SK-N-SH (cell line): Measurements from ENCODE around the gene PRKCQ. TPM values are rescaled to one million over a fixed set of nuclear protein-coding genes. Genes with fewer than 3 reads are reported as not detected.

Source experiments
- CTCF ChIA-PET: fragments of 300-600, 350-600 bp; formaldehyde crosslinking; extraction: SDS; loops from one replicate; lab custom pipeline; 2021; lab: Yijun Ruan, JAX
- POLR2A ChIA-PET: fragments of 350-600 bp; sonication (Branson Sonifier 250); formaldehyde crosslinking; extraction: SDS; loops from one replicate; lab custom pipeline; 2020; ENCODE audit warnings: antibody characterized with exemption, inconsistent platforms; lab: Yijun Ruan, JAX
- DNase-seq: peaks from one replicate; pipeline ENCODE4 v3.0.0; 2012
- H2AFZ ChIP-seq: fragments of 200-600 bp; sonication (generic); 2 replicates; pipeline ENCODE4 v1.8.1; 2016; ENCODE audit warnings: antibody characterized with exemption, mild to moderate bottlenecking, low read depth
- H3F3A ChIP-seq: fragments of 200-600 bp; sonication (generic); replicated peaks from 2 replicates; pipeline ENCODE3; 2016; ENCODE audit warnings: antibody characterized with exemption, mild to moderate bottlenecking; ENCODE audit not compliant: insufficient read depth
- H3K27ac ChIP-seq, 2 experiments: fragments of 200-500 bp in 1 of 2; fragments of 200-600 bp in 1 of 2; sonication (Bioruptor generic) in 1 of 2; sonication (generic), shearing (Covaris generic) in 1 of 2; 2 replicates each; pipeline versions ENCODE4 v1.5.1 to v1.6.1; 2014 to 2016; ENCODE audit warnings: low read depth in 2 of 2, inconsistent platforms in 1 of 2, low read length in 1 of 2, mild to moderate bottlenecking in 1 of 2, mixed read lengths in 1 of 2
- H3K27me3 ChIP-seq: fragments of 200-600 bp; sonication (generic), shearing (Covaris generic); 2 replicates; pipeline ENCODE4 v1.6.1; 2016; ENCODE audit warnings: mixed run types; ENCODE audit not compliant: insufficient read depth
- H3K36me3 ChIP-seq, 2 experiments: fragments of 200-500 bp in 1 of 2; fragments of 200-600 bp in 1 of 2; sonication (Bioruptor generic) in 1 of 2; sonication (generic) in 1 of 2; replicated peaks in 1 of 2; 2 replicates each; pipeline versions ENCODE3 to v1.5.1; 2014 to 2016; ENCODE audit warnings: low read length in 1 of 2, mild to moderate bottlenecking in 1 of 2; ENCODE audit not compliant: insufficient read depth in 2 of 2, control insufficient read depth in 1 of 2
- H3K4me1 ChIP-seq, 2 experiments: fragments of 200-500 bp in 1 of 2; fragments of 200-600 bp in 1 of 2; sonication (Bioruptor generic) in 1 of 2; sonication (generic), shearing (Covaris generic) in 1 of 2; 2 replicates each; pipeline versions ENCODE4 v1.5.1 to v1.6.1; 2014 to 2016; ENCODE audit warnings: low read depth in 1 of 2, low read length in 1 of 2, mixed run types in 1 of 2; ENCODE audit not compliant: insufficient read depth in 2 of 2, control insufficient read depth in 1 of 2
- H3K4me2 ChIP-seq: fragments of 200-600 bp; sonication (generic), shearing (Covaris generic); 2 replicates; pipeline ENCODE4 v1.6.1; 2017; ENCODE audit warnings: mixed run types
- H3K4me3 ChIP-seq, 2 experiments: fragments of 200-500 bp in 1 of 2; fragments of 200-600 bp in 1 of 2; sonication (Bioruptor generic) in 1 of 2; sonication (generic), shearing (Covaris generic) in 1 of 2; 2 replicates each; pipeline versions ENCODE4 v1.5.1 to v1.8.1; 2014 to 2016; ENCODE audit warnings: low read depth in 2 of 2, inconsistent platforms in 1 of 2, low read length in 1 of 2, mild to moderate bottlenecking in 1 of 2, mixed read lengths in 1 of 2, moderate library complexity in 1 of 2
- H3K79me2 ChIP-seq: fragments of 200-600 bp; sonication (generic); 2 replicates; pipeline ENCODE4 v1.8.1; 2017; ENCODE audit warnings: mild to moderate bottlenecking; ENCODE audit not compliant: insufficient read depth
- H3K9ac ChIP-seq: fragments of 200-600 bp; sonication (generic); 2 replicates; pipeline ENCODE4 v1.6.1; 2017; ENCODE audit warnings: mixed run types
- H3K9me2 ChIP-seq: fragments of 200-600 bp; sonication (generic); 2 replicates; pipeline ENCODE4 v1.6.1; 2017; ENCODE audit warnings: mixed run types
- H3K9me3 ChIP-seq: fragments of 200-600 bp; sonication (generic); 2 replicates; pipeline ENCODE4 v1.6.1; 2017; ENCODE audit warnings: mixed run types, mild to moderate bottlenecking, moderate library complexity
- H4K20me1 ChIP-seq: fragments of 200-600 bp; sonication (generic); 2 replicates; pipeline ENCODE4 v1.6.1; 2017; ENCODE audit warnings: mild to moderate bottlenecking, mixed run types; ENCODE audit not compliant: insufficient read depth
- CHD2 ChIP-seq: fragments of 150-350 bp; IDR thresholded peaks from 2 replicates; pipeline ENCODE4 v1.6.1; 2018; ENCODE audit warnings: low read length; ENCODE audit not compliant: partially characterized antibody
- FOSL2 ChIP-seq: IDR thresholded peaks from 2 replicates; pipeline ENCODE4 v1.4.0; 2012; ENCODE audit warnings: low read depth, mild to moderate bottlenecking, moderate library complexity, borderline replicate concordance
- FOXJ3 ChIP-seq: sonication (generic); formaldehyde crosslinking; IDR thresholded peaks from 2 replicates; pipeline ENCODE4 v1.5.1; 2020; ENCODE audit warnings: mild to moderate bottlenecking, missing genetic modification reagents
- FOXM1 ChIP-seq: IDR thresholded peaks from 2 replicates; pipeline ENCODE4 v1.4.0; 2012; ENCODE audit warnings: low read depth, mild to moderate bottlenecking
- GATA2 ChIP-seq: sonication (generic); formaldehyde crosslinking; IDR thresholded peaks from 2 replicates; pipeline ENCODE4 v1.5.0; 2020; ENCODE audit warnings: mild to moderate bottlenecking, missing genetic modification reagents
- JUND ChIP-seq: IDR thresholded peaks from 2 replicates; pipeline ENCODE4 v1.4.0; 2012
- MAX ChIP-seq: IDR thresholded peaks from 2 replicates; pipeline ENCODE4 v1.4.0; 2012; ENCODE audit warnings: low read depth
- MEF2A ChIP-seq: IDR thresholded peaks from 2 replicates; pipeline ENCODE4 v1.4.0; 2012; ENCODE audit warnings: low read depth, borderline replicate concordance
- MXI1 ChIP-seq: IDR thresholded peaks from 2 replicates; pipeline ENCODE4 v1.6.1; 2012; ENCODE audit warnings: mild to moderate bottlenecking, low read depth, low read length, improper control_type of control experiment
- NFIC ChIP-seq: IDR thresholded peaks from 2 replicates; pipeline ENCODE4 v1.4.0; 2012; ENCODE audit warnings: borderline replicate concordance
- NRF1 ChIP-seq: IDR thresholded peaks from 2 replicates; pipeline ENCODE4 v1.6.1; 2012; ENCODE audit warnings: low read depth, mild to moderate bottlenecking, low read length
- RAD21 ChIP-seq: IDR thresholded peaks from 2 replicates; pipeline ENCODE4 v1.6.1; 2012; ENCODE audit warnings: mild to moderate bottlenecking, low read length
- RCOR1 ChIP-seq: fragments of 150-350 bp; IDR thresholded peaks from 2 replicates; pipeline ENCODE4 v1.6.1; 2017; ENCODE audit warnings: antibody characterized with exemption, low read length
- REST ChIP-seq: IDR thresholded peaks from 2 replicates; pipeline ENCODE4 v1.6.1; 2012; ENCODE audit warnings: mild to moderate bottlenecking, low read depth, low read length, moderate library complexity
- RFX5 ChIP-seq: IDR thresholded peaks from 2 replicates; pipeline ENCODE4 v1.6.1; 2012; ENCODE audit warnings: mild to moderate bottlenecking, improper control_type of control experiment, low read length
- RXRA ChIP-seq: IDR thresholded peaks from 2 replicates; pipeline ENCODE4 v1.4.0; 2012; ENCODE audit warnings: low read depth, mild to moderate bottlenecking, borderline replicate concordance
- SMC3 ChIP-seq: IDR thresholded peaks from 2 replicates; pipeline ENCODE4 v1.6.1; 2012; ENCODE audit warnings: low read depth, low read length, improper control_type of control experiment
- TAF1 ChIP-seq: IDR thresholded peaks from 2 replicates; pipeline ENCODE4 v1.6.1; 2012; ENCODE audit warnings: low read depth, mild to moderate bottlenecking, low read length, moderate library complexity, borderline replicate concordance
- TCF12 ChIP-seq: IDR thresholded peaks from 2 replicates; pipeline ENCODE4 v1.4.0; 2012
- TEAD4 ChIP-seq: IDR thresholded peaks from 2 replicates; pipeline ENCODE4 v1.4.0; 2012; ENCODE audit warnings: mild to moderate bottlenecking, borderline replicate concordance; ENCODE audit not compliant: insufficient read depth
- USF2 ChIP-seq: fragments of 150-350 bp; IDR thresholded peaks from 2 replicates; pipeline ENCODE4 v1.6.1; 2017; ENCODE audit warnings: antibody characterized with exemption, low read length, low read depth, borderline replicate concordance
- WGBS: methylation state at CpG from one replicate; pipeline ENCODE4 v1.1.6; 2017; ENCODE audit warnings: low lambda C conversion rate; 5-methylcytosine and 5-hydroxymethylcytosine counted together
- polyA plus RNA-seq, 3 experiments: library from polyadenylated mRNA; depleted of rRNA; stranded (reverse); fragments of >200 nt; gene quantifications; 2 replicates each; pipeline ENCODE4 v1.2.3, GENCODE V29; 2012
- TF ChIP-seq, protein P1 (sequence below): IDR thresholded peaks from 2 replicates; pipeline ENCODE4 v1.4.0; 2012; ENCODE audit warnings: low read depth, borderline replicate concordance
- TF ChIP-seq, protein P2 (sequence below): IDR thresholded peaks from 2 replicates; pipeline ENCODE4 v1.4.0; 2012; ENCODE audit warnings: low read depth, borderline replicate concordance

Gene PRKCQ
- polyA plus RNA-seq, 1 of the 3 experiments (the other 2 are of a cell fraction): 0.18 TPM

- no peak for TF ChIP-seq RCOR1
- no peak for TF ChIP-seq CHD2
- no peak for TF ChIP-seq MAX
- TF ChIP-seq TCF12: no peak
These were observed 15.7 kb downstream of the PRKCQ start (continued) for GRCh38 chr10:6564367-6564766.

GRCh38 chr10:6563731-6564130 lies 16.3 kb downstream of the PRKCQ start:
- H3K9ac ChIP-seq: no peak overlapping the region
- POLR2A ChIA-PET: no interaction called here
- H3K79me2 ChIP-seq: no peaks in the 10 kb centered on the region
- DNase-seq: no peak
- no peaks in the 10 kb centered on the region for H3K36me3 ChIP-seq
- H3F3A ChIP-seq: no peaks in the 10 kb centered on the region
- CTCF ChIA-PET: interaction anchor here (1.1 to 1.6 kb wide), 2 partner anchors 10 to 13 kb away, joined by 3 to 4 read pairs; no protein-coding TSS in a partner anchor
- H3K4me2 ChIP-seq: no peak overlapping the region
- WGBS: 29% methylated on average over 6 of the region's 6 CpGs
- H4K20me1 ChIP-seq: no peaks in the 10 kb centered on the region
- peaks cover 9% of the 10 kb centered on the region for H3K27me3 ChIP-seq
- H2AFZ ChIP-seq: no peak overlapping the region
- TF ChIP-seq, protein P1, sequence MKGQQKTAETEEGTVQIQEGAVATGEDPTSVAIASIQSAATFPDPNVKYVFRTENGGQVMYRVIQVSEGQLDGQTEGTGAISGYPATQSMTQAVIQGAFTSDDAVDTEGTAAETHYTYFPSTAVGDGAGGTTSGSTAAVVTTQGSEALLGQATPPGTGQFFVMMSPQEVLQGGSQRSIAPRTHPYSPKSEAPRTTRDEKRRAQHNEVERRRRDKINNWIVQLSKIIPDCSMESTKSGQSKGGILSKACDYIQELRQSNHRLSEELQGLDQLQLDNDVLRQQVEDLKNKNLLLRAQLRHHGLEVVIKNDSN: no peak
- no peak for TF ChIP-seq NFIC
- no peak for TF ChIP-seq RAD21
- TF ChIP-seq MXI1: no peak
- TF ChIP-seq, protein P2, sequence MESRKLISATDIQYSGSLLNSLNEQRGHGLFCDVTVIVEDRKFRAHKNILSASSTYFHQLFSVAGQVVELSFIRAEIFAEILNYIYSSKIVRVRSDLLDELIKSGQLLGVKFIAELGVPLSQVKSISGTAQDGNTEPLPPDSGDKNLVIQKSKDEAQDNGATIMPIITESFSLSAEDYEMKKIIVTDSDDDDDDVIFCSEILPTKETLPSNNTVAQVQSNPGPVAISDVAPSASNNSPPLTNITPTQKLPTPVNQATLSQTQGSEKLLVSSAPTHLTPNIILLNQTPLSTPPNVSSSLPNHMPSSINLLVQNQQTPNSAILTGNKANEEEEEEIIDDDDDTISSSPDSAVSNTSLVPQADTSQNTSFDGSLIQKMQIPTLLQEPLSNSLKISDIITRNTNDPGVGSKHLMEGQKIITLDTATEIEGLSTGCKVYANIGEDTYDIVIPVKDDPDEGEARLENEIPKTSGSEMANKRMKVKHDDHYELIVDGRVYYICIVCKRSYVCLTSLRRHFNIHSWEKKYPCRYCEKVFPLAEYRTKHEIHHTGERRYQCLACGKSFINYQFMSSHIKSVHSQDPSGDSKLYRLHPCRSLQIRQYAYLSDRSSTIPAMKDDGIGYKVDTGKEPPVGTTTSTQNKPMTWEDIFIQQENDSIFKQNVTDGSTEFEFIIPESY: no peak
- no peak for TF ChIP-seq GATA2 (CRISPR knock-in tag)
- no peak for TF ChIP-seq FOSL2
- no peak for TF ChIP-seq REST
- no peak for TF ChIP-seq SMC3
- TF ChIP-seq MEF2A: no peak
- no peak for TF ChIP-seq TEAD4
- TF ChIP-seq USF2: no peak
- no peak for TF ChIP-seq TAF1
- TF ChIP-seq FOXM1: no peak
- TF ChIP-seq RFX5: no peak
- no peak for TF ChIP-seq FOXJ3 (CRISPR knock-in tag)
- no peak for TF ChIP-seq JUND
- no peak for TF ChIP-seq RXRA
- TF ChIP-seq NRF1: no peak
- TF ChIP-seq TCF12: no peak
- no peaks in the 10 kb centered on the region for H3K4me1 ChIP-seq
- no peak overlapping the region for H3K4me3 ChIP-seq
- H3K9me3 ChIP-seq: no peaks in the 10 kb centered on the region
- H3K27ac ChIP-seq: no peak overlapping the region
- no peaks in the 10 kb centered on the region for H3K9me2 ChIP-seq
